ENCODE results near the gene LMNB1.
A peak's percentile ranks its signal among the peaks of the same experiment; 100 is the strongest.
"Not testable (repeated sequence)": the region's sequence is repeated elsewhere in the genome, so short reads cannot be mapped to it uniquely, and the experiment has no call there.

The LMNB1 gene

DNA sequence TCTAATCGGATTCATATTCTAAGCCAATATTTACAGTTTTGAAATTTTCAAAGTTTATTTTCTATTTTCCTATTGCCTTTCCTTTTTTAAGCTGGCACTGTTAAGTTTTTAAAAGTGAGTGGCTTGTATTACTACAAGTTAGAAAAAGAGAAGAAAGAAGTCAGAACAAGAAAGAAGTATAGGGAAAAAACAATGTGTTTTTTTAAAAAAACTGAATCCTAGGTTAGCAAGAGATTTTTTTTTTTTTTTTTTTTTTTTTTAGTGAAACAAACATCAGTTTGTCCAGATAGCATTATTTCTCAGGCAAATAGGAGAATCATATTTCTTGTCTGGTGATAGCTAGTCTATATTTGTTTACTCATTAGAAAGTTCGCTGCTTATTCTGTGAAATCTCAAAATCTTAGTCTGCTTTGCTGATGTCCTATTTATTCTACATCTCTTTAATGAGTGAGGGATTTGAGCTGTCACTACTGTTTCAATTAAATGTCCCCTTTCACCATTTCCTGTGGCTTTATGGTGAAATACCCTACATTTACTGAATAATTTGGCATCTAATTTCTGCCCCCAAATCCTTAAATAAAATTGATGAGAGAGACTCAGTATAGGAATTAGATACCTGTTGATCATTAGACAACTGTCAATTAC is 19.1 kb upstream of the LMNB1 start:
- Histone ChIP-seq H3K9ac (ENCODE audit: low read depth, low read length) (no peak overlapping the region), H3K4me1 (ENCODE audit: insufficient read depth, low read length) (peaks cover 9% of the 10 kb centered on the region; the same call in 1 of the 2 replicates), H3K9me3 (ENCODE audit: control insufficient read depth, insufficient read depth, low read length) (no peaks in the 10 kb centered on the region), H3K36me3 (ENCODE audit: insufficient read depth, low read length) (no peaks in the 10 kb centered on the region)

- Histone ChIP-seq H3K9ac (ENCODE audit: low read depth, low read length) (no peak overlapping the region), H3K36me3 (ENCODE audit: insufficient read depth, low read length) (no peaks in the 10 kb centered on the region), H3K4me1 (ENCODE audit: insufficient read depth, low read length) (peaks cover 3% of the 10 kb centered on the region; the same call in 1 of the 2 replicates), H3K9me3 (ENCODE audit: control insufficient read depth, insufficient read depth, low read length) (no peaks in the 10 kb centered on the region)
Observed at GRCh38 chr5:126763371-126763770, 13.6 kb upstream of the LMNB1 start.

- H3K36me3 ChIP-seq (ENCODE audit: insufficient read depth, low read length) = no peaks in the 10 kb centered on the region
- H3K9me3 ChIP-seq (ENCODE audit: control insufficient read depth, insufficient read depth, low read length) = no peaks in the 10 kb centered on the region
- no peaks in the 10 kb centered on the region for H3K4me1 ChIP-seq (ENCODE audit: insufficient read depth, low read length)
- no peak overlapping the region for H3K9ac ChIP-seq (ENCODE audit: low read depth, low read length)
Observed at GRCh38 chr5:126769703-126770102, 7.2 kb upstream of the LMNB1 start.

GRCh38 chr5:126773536-126773935 is 3.4 kb upstream of the LMNB1 start:
- not testable (repeated sequence) for H3K36me3 ChIP-seq (ENCODE audit: insufficient read depth, low read length); H3K9me3 ChIP-seq (ENCODE audit: control insufficient read depth, insufficient read depth, low read length); H3K9ac ChIP-seq (ENCODE audit: low read depth, low read length); H3K4me1 ChIP-seq (ENCODE audit: insufficient read depth, low read length)

- H3K9me3 ChIP-seq (ENCODE audit: control insufficient read depth, insufficient read depth, low read length); H3K4me1 ChIP-seq (ENCODE audit: insufficient read depth, low read length); H3K36me3 ChIP-seq (ENCODE audit: insufficient read depth, low read length); H3K9ac ChIP-seq (ENCODE audit: low read depth, low read length): not testable (repeated sequence)
Observed at GRCh38 chr5:126774595-126774994, 2.3 kb upstream of the LMNB1 start.

GRCh38 chr5:126777257-126777974 is 480 bp downstream of the LMNB1 start:
- no peaks in the 10 kb centered on the region for H3K4me1 ChIP-seq (ENCODE audit: insufficient read depth, low read length)
- H3K36me3 ChIP-seq (ENCODE audit: insufficient read depth, low read length) = no peaks in the 10 kb centered on the region
- H3K9me3 ChIP-seq (ENCODE audit: control insufficient read depth, insufficient read depth, low read length) = no peaks in the 10 kb centered on the region
- H3K9ac ChIP-seq (ENCODE audit: low read depth, low read length) = peak overlapping the region; percentile 96

DNA sequence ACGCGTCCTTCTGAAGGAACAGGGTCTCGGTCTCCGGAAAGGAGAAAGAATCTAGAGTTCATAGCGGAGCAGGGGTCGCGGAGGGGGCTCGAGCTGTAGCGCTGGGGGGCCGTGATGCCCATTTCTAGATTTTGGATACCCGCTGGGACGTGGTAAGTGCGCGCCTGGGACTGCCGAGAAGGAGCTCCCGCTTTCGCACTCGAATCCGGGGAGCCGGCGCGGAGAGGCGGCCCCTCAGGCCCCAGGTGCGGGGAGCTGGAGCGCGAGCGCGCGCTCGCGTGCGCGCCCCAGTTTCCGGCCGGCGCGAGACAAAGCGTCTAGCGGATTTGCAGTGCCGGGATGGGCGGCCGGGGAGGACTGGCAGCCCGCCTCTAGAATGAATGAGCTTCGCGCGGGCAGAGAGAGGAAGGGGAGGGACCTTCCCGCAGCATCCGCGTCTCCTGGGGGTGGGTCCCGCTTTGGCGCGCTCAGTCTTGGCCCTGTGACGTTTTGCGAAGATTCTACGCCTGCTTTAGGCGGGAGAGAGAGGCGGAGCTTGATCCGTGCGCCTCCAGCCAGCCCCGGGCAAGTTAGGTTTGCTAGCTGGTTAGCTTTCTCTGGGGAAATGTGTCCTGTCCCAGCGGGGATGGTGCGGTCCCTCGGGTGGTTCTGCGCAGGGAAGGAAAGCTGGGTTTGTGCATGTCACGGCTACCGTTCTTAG is 1.2 kb downstream of the LMNB1 start:
- Histone ChIP-seq H3K4me1 (ENCODE audit: insufficient read depth, low read length) (no peaks in the 10 kb centered on the region), H3K9me3 (ENCODE audit: control insufficient read depth, insufficient read depth, low read length) (no peaks in the 10 kb centered on the region), H3K9ac (ENCODE audit: low read depth, low read length) (peak overlapping the region; percentile 96), H3K36me3 (ENCODE audit: insufficient read depth, low read length) (no peaks in the 10 kb centered on the region)

DNA sequence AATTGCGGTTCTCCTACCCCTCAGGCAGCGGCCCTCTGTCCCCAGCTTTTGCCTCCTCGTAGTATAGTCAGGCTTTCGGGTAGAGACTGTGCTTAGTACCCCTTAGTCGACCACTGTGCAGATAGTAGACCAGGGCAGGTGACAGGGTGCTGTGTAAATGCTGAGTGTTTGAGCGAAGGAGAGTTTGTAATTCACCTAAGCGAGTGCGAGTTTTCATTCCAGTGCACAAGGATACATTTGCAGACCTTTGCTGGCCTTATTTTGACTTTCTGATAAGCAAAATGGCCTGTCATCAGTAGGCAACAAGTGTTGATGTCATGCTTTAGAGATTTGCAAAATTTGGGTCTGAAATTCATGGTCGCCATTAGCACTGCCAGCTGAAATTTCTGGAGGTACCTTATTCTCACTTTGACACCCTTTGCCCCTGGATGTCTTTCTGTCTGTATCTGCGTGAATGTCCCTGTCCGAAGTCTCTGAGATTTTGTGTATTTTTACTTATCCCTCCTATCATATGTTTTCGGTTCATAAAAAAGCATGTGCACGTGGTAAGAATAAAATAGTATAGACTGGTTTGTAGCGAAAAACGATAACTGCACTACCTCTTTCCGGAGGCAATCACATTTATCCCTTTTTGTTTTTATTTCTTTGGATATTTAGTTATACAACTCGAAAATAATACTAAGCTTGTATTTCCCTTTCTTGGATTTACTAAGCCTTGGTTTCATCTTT is 1.9 kb downstream of the LMNB1 start:
- Histone ChIP-seq H3K4me1 (ENCODE audit: insufficient read depth, low read length) (no peaks in the 10 kb centered on the region), H3K9me3 (ENCODE audit: control insufficient read depth, insufficient read depth, low read length) (no peaks in the 10 kb centered on the region), H3K9ac (ENCODE audit: low read depth, low read length) (peak overlapping the region; percentile 96), H3K36me3 (ENCODE audit: insufficient read depth, low read length) (no peaks in the 10 kb centered on the region)

DNA sequence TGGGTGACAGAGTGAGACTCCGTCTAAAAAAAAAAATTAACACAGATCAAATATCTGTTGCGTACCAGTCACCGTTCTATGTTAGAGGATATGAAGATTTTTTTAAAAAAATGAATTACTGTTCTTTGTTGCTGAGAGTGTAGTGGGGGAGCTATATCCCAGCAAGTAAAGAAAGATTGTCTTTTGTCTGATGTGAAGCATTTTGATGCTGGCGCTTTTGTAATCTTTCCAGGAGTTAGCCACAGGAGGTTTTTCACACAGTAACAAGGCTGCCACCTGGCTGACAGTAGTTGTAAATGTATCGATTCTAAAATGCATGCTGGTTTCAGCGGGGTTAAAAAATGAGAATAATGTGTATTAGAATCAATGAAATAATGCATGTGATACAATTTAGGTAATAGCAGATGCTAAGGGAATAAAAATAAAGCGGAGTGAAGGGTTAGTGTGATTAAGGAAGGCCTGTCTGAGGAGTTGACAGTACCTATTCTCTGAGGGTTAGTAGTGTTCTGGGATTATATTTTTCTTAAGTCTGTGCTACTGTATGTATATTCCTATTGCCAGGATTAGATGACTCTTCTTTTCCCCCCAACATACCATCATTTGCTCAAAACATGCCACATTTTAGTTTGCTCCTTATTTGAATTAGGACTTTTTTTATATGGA is 3.4 kb downstream of the LMNB1 start:
- H3K36me3 ChIP-seq (ENCODE audit: insufficient read depth, low read length) = no peaks in the 10 kb centered on the region
- peak overlapping the region; percentile 29 for H3K9ac ChIP-seq (ENCODE audit: low read depth, low read length)
- no peaks in the 10 kb centered on the region for H3K4me1 ChIP-seq (ENCODE audit: insufficient read depth, low read length)
- no peaks in the 10 kb centered on the region for H3K9me3 ChIP-seq (ENCODE audit: control insufficient read depth, insufficient read depth, low read length)

GRCh38 chr5:126788409-126788808 is 11.5 kb downstream of the LMNB1 start:
- H3K9ac ChIP-seq (ENCODE audit: low read depth, low read length); H3K9me3 ChIP-seq (ENCODE audit: control insufficient read depth, insufficient read depth, low read length); H3K36me3 ChIP-seq (ENCODE audit: insufficient read depth, low read length): not testable (repeated sequence)
- H3K4me1 ChIP-seq (ENCODE audit: insufficient read depth, low read length) = peaks cover 13% of the 10 kb centered on the region

GRCh38 chr5:126793097-126793496 is 16.2 kb downstream of the LMNB1 start:
- no peaks in the 10 kb centered on the region for H3K9me3 ChIP-seq (ENCODE audit: control insufficient read depth, insufficient read depth, low read length)
- no peak overlapping the region for H3K9ac ChIP-seq (ENCODE audit: low read depth, low read length)
- H3K4me1 ChIP-seq (ENCODE audit: insufficient read depth, low read length) = 0 out of 2 replicates have a peak, but pooled peaks cover under 1% of the 10 kb centered on the region
- no peaks in the 10 kb centered on the region for H3K36me3 ChIP-seq (ENCODE audit: insufficient read depth, low read length)

DNA sequence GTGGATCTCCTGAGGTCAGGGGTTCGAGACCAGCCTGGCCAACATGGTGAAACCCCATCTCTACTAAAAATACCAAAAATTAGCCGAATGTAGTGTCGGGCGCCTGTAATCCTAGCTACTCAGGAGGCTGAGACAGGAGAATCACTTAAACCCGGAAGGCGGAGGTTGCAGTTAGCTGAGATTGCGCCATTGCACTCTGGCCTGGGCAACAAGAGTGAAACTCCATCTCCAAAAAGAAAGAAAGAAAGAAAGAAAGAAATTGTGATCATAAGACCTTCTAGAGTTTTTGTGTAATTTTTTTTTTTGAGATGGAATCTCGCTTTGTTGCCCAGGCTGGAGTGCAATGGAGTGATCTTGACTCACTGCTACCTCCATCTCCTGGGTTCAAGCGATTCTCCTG is 16.7 kb downstream of the LMNB1 start:
- not testable (repeated sequence) for H3K36me3 ChIP-seq (ENCODE audit: insufficient read depth, low read length); H3K9ac ChIP-seq (ENCODE audit: low read depth, low read length); H3K4me1 ChIP-seq (ENCODE audit: insufficient read depth, low read length); H3K9me3 ChIP-seq (ENCODE audit: control insufficient read depth, insufficient read depth, low read length)

DNA sequence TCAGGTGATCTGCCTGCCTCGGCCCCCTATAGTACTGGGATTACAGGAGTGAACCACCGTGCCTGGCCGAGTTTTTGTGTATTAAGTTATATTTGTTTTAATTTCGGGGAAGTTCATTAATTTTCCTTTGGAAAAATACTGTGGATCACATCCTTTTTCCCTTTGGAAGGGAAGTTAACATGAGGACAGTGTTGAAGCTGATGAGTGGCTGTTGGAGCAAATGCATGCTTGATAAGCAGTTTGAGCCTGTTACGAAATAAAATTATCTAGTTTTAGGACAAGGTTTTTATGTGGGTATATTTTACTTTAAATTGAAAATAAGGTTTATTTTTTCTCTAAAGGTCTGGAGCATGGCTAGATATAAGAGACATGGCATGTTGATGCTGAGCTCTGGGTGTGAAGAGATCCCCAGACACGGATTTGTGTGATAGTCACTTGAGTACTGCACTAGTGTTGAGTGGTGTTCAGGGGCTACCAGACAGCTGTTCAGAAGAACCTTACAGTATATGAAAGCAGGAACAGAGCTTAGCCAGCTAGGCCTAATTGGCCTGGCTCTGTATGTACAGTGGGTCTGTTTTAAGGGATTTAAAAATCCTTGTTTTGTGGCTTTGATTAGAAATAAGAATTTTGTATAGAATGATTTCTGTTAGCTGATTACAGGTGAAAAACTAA is 17.4 kb downstream of the LMNB1 start:
- H3K9ac ChIP-seq (ENCODE audit: low read depth, low read length) = no peak overlapping the region
- H3K9me3 ChIP-seq (ENCODE audit: control insufficient read depth, insufficient read depth, low read length) = no peaks in the 10 kb centered on the region
- no peaks in the 10 kb centered on the region for H3K4me1 ChIP-seq (ENCODE audit: insufficient read depth, low read length)
- H3K36me3 ChIP-seq (ENCODE audit: insufficient read depth, low read length) = no peaks in the 10 kb centered on the region
